Measurements from ENCODE around the gene IGSF3.
A peak's percentile ranks its signal among the peaks of the same experiment; 100 is the strongest.
"Not testable (repeated sequence)": the region's sequence is repeated elsewhere in the genome, so short reads cannot be mapped to it uniquely, and the experiment has no call there.

Gene IGSF3

GRCh38 chr1:116572771-116573430 lies 94.6 kb downstream of the IGSF3 start:
- no peak for DNase-seq

- DNase-seq = no peak
Measured at GRCh38 chr1:116572099-116572498, 95.4 kb downstream of the IGSF3 start.

DNA sequence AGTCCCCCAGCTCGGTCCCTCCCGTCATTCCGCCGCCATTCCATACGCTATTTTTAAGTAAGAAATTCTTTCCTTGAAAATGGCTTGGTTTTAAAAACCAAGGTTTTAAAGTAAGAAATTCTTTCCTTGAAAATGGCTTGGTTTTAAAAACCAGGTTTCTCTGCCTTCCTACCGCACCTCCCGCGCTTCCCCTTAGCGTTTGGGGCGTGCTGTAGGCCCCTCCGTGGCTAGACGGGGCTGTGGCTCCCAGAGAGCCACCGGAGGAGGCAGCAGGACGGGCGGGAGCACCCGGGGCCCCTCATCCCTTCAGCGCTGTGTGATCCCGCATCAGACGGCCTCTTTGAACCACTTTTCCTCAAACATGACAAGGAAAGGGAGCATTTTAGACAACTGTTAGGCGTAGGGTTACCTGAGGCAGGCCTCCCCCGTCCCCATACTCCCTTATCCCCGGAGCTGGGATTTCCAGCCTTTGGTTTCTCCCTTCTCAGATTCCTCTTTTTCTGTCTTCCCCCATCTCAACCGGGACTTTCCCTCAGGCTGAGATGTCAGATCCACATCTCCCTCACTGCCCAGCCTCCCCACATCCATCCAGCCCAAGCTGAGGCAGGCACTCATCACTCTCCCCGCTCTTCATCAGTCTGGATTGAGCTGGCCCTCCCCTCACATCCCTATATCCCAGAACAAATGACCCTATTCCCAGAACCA lies 96.2 kb downstream of the IGSF3 start:
- DNase-seq = no peak

- peak; percentile 15 for DNase-seq
Measured at GRCh38 chr1:116570358-116571214, 96.9 kb downstream of the IGSF3 start, which contains the start of gene CD58. CD58 (minus strand) TSS chr1:116571026; CDS start chr1:116570972, 54 bp downstream.

DNA sequence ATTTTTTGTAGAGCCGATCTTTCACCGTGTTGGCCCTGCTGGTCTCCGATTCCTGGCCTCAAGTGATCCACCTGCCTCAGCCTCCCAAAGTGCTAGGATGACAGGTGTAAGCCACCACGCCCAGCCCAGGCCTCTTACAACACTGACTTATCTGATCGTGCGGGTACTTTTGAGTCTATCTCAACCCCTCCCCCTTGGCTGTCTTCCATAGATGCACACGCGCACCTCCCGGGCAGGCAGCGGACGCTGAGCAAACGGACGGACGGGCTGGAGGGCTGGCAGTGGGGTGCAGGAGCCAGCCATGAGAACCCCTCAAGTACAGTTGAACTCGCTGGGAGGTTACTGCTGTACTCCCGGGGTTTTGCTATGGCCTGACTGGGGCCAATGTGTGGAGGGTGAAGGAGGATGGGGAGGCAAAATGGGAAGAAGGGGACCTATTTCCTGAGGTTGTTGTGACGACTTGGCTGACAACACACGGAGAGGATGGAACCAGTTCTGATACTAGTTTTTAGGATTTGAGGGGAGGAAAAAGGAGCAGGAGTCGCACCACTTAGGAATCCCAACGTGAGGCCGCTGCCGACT lies 97.7 kb downstream of the IGSF3 start:
- no peak for DNase-seq

- no peak for DNase-seq
Measured at GRCh38 chr1:116569381-116569670, 98.2 kb downstream of the IGSF3 start.

GRCh38 chr1:116568662-116569380 lies 98.7 kb downstream of the IGSF3 start:
- no peak for DNase-seq

DNA sequence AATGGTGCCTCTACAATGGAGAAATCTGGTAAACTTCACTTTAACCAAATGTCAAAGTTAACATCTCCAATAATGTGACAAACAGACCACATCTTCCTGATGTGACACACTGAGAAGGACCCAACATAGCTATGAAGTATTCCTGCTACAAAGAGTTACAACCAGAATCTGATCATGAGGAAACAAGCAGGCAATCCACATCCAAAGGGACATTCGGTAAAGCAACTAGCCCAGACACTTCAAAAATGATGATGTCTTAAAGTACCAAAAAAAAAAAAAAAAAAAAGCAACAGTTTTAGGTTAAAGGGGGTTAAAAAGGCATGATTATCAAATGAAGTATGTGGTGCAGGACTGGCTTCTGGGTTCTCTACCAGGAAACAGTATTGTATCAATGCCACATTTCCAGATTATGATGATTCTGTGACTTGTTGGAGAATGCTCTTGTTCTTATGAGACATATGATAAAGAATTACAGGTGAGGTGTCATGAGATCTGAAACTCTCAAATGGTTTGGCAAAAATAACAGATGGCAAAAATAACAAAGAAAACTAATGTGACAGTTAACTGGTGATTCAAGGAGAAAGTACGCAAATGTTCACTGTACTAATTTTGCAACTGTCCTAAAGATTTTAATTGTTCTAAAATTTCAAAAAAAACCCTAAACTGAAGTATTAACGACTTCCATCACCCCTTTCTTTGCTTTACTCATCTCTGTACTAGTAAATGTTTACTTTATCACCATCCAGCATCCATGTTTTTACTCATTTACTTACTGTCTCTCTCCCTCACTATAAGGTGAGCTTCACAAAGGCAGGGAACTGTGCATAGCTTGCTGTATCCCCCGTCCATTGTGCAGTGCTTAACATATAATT lies 99.5 kb downstream of the IGSF3 start:
- DNase-seq = no peak

DNA sequence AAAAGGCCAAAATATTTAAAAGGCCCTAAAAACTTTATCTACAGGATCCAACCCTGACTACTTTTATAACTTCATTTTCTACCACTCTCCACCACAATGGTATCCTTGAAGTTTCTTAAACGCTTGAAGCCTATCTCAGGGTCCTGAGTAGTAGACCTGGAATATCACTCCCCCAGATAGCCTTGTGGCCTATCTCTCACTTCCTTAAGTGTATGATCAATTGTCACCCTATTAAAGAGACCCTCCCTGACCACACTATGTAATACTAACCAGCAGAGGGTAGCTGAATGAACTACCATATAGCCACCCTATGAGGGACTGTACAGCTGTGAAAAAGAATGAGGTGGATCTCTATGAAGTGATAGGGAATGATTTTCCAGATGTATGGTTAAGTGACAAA lies 102.3 kb downstream of the IGSF3 start:
- DNase-seq = no peak

DNA sequence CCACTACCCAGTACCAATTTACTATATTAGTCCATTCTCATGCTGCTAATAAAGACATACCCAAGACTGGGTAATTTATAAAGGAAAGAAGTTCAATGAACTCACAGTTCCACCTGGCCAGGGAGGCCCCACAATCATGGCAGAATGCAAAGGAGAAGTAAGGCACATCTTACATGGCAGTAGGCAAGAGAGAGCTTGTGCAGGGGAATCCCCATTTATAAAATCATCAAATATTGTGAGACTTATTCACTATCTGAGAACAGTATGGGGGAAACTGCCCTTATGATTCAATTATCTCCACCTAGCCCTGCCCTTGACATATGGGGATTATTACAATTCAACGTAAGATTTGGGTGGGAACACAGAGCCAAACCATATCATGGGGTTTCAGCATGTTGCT lies 103.1 kb downstream of the IGSF3 start:
- no peak for DNase-seq

- not testable (repeated sequence) for DNase-seq
Measured at GRCh38 chr1:116562465-116562864, 105.1 kb downstream of the IGSF3 start.

DNA sequence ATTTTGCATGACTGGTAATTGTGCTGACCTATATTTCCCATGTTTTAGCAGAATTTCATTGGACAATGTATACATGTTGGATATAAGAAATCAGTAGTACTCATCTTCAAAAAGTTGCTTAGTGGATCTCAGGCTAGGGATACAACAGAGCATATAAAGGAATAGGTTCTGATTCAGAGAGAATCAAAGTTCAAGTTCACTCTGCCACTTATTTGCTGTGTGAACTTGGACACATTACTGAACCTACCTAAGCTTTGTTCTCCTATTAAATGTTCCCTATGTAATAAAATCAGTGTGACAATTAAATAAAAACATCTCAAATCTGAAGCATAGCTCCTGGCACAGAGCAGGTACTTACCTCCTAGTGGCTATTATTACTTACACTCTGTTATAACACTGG lies 106.0 kb downstream of the IGSF3 start:
- no peak for DNase-seq

GRCh38 chr1:116560704-116561490 lies 106.6 kb downstream of the IGSF3 start:
- DNase-seq = no peak

GRCh38 chr1:116559304-116559761 lies 108.2 kb downstream of the IGSF3 start:
- no peak for DNase-seq

DNA sequence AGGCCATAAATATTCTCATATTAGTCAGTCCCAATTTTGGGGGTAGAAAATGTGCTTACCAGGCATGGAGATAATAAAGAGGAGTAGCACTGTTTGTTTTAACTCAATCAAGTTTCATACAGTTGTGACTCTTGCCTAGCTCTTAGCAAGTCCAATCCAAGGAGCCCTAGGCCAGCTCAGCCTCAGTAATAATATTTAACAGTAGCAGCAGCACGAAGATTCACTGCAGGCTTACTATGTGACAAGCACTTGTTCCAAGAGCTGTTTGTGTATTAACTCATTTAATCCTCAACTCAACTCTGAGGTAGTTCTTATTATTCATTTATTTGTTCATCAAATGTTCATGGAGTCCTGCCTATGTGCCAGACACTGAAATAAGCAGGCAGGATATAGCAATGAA lies 109.0 kb downstream of the IGSF3 start:
- no peak for DNase-seq

GRCh38 chr1:116558140-116558549 lies 109.4 kb downstream of the IGSF3 start:
- DNase-seq = no peak

GRCh38 chr1:116557323-116557878 lies 110.1 kb downstream of the IGSF3 start:
- DNase-seq = no peak

GRCh38 chr1:116556289-116557006 lies 111.1 kb downstream of the IGSF3 start:
- no peak for DNase-seq

- DNase-seq = no peak
Measured at GRCh38 chr1:116554924-116555323, 112.6 kb downstream of the IGSF3 start.
